Epithelial cell of umbilical artery (primary cell): ENCODE measurements around the gene ANK2. TPM values are rescaled to one million over a fixed set of nuclear protein-coding genes. Genes with fewer than 3 reads are reported as not detected.

ENCODE experiments used
- total RNA-seq: library from RNA; depleted of rRNA; stranded (reverse); fragments of >200 nt; gene quantifications from 2 replicates; pipeline ENCODE4 v1.2.3, GENCODE V29; 2014

The ANK2 gene
- total RNA-seq: 0.65 and 1.7 TPM in 2 replicates

GRCh38 chr4:113049421-113050370 is at the start of gene ANK2:
Gene ANK2 (plus strand): TSS chr4:113049653. CDS start chr4:113049729, 76 bp downstream.

